Duodenal mucosa (tissue), 2 donors: ENCODE data around the gene ASPN.

Source experiments
- H3K27ac ChIP-seq: one replicate; pipeline ENCODE4 v1.7.0; 2013; ENCODE audit warnings: low read depth, low read length
- H3K27me3 ChIP-seq, 2 donors: one replicate each; pipeline ENCODE4 v1.7.0; 2013; ENCODE audit warnings: low read length in 2 of 2, control low read depth in 1 of 2; ENCODE audit not compliant: insufficient read depth in 2 of 2, control insufficient read depth in 1 of 2
- H3K36me3 ChIP-seq, 2 donors: one replicate each; pipeline ENCODE4 v1.7.0; 2013; ENCODE audit warnings: low read length in 2 of 2, control low read depth in 1 of 2; ENCODE audit not compliant: insufficient read depth in 2 of 2, control insufficient read depth in 1 of 2
- H3K4me1 ChIP-seq, 2 donors: one replicate each; pipeline ENCODE4 v1.7.0; 2013; ENCODE audit warnings: low read length in 2 of 2, control low read depth in 1 of 2; ENCODE audit not compliant: insufficient read depth in 2 of 2, control insufficient read depth in 1 of 2
- H3K4me3 ChIP-seq, 2 donors: one replicate each; pipeline ENCODE4 v1.7.0; 2013; ENCODE audit warnings: low read length in 2 of 2, low read depth in 1 of 2
- H3K9ac ChIP-seq, 2 donors: one replicate each; pipeline ENCODE4 v1.7.0; 2013; ENCODE audit warnings: low read length in 2 of 2, low read depth in 1 of 2
- H3K9me3 ChIP-seq, 2 donors: one replicate each; pipeline ENCODE4 v1.7.0; 2013; ENCODE audit warnings: low read length in 2 of 2, control low read depth in 1 of 2; ENCODE audit not compliant: control insufficient read depth in 1 of 2

The ASPN gene

DNA sequence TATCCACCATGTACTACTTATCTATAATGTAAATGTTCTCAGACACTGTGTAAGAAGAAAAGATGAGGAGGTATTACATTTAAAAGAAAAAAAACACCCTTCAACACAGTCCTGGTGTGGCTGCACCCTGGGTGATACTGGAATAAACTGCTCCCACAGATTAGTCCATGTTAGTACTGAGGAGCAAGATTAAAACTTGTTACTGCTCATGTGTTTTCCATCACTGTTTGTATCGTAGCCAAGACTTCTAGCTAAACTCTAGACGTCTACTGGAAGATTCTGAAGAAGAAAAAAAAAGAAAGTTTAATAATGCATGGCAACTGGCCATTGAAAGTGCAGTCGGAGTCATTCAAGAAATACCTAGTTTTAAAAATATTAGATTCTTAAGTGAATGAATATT is at the start of gene ASPN:
TSS of gene ASPN (minus strand) at position 178 of the 400 bp plus-strand sequence.
- Histone ChIP-seq H3K27ac (no peak within 1 kb of the TSS), H3K4me3 (no peak within 1 kb of the TSS), H3K4me1 (peaks cover 4 to 10% of the 10 kb centered on the region in 2 donors), H3K36me3 (no peaks in the 10 kb centered on the region), H3K27me3 (no peaks in the 10 kb centered on the region), H3K9me3 (no peaks in the 10 kb centered on the region), H3K9ac (no peak within 1 kb of the TSS)

DNA sequence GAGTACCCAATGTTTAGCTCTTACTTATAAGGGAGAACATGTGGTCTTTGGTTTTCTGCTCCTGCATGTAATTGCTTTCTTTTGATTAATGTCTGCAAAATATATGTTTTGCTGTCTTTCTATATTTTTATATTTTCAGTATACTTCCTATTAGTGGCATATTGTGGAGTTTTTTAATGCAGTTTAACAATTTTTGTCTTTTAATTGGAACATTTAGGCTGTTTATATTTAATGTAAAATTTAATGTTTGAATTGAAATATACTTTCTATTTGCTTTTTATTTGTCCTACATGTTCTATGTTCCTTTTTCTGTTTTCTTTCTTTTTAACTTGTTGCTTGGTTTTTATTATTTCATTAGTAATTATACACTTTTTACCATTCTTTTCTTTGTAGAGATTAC is 48.6 kb upstream of the ASPN start:
- H3K27me3 ChIP-seq: no peaks in the 10 kb centered on the region
- no peaks in the 10 kb centered on the region for H3K9me3 ChIP-seq
- H3K4me3 ChIP-seq: no peak overlapping the region

DNA sequence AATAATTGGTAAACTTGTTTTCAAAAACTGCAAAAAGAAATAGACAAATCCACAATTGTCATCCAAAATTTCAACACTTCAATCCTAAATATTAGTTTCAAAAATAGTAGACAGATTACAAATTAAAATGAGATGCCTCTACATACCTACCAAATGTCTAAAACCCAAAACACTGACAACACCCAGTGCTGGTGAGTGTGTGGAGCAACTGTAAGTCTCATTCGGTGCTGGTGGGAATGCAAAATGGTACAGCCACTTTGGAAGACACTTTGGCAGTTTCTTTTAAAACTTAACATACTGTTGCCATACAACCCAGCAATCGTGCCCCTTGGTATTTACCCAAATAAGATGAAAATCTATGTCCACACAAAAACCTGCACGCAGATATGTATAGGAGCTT is 46.8 kb upstream of the ASPN start:
- Histone ChIP-seq H3K4me3 (no peak overlapping the region), H3K27ac (no peak overlapping the region), H3K9ac (no peak overlapping the region), H3K9me3 (no peaks in the 10 kb centered on the region), H3K27me3 (no peaks in the 10 kb centered on the region), H3K4me1 (peaks cover 0 to 2% of the 10 kb centered on the region in 2 donors), H3K36me3 (no peaks in the 10 kb centered on the region)

More for the DNA sequence above, 48.6 kb upstream of the ASPN start:
- no peaks in the 10 kb centered on the region for H3K36me3 ChIP-seq
- peaks cover 10 to 14% of the 10 kb centered on the region in 2 donors for H3K4me1 ChIP-seq
- H3K27ac ChIP-seq: no peak overlapping the region
- no peak overlapping the region for H3K9ac ChIP-seq

DNA sequence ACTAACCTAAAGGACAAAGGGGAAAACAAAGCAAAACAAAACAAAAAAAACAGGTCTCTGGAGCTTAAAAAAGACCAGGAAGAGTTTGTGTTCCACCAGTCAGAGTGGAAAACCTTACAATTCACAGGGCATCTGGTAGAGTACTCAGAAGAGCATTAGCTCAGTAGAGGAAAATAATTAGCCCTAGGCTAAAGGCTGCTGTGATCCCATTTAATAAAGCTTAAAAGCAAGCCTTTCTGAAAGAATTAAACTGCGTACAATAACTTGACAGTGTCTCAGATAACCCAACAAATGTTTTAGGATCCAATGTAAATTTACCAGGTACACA is 46.2 kb upstream of the ASPN start:
- peaks cover 0 to under 1% of the 10 kb centered on the region in 2 donors for H3K4me1 ChIP-seq
- H3K36me3 ChIP-seq: no peaks in the 10 kb centered on the region
- H3K9ac ChIP-seq: no peak overlapping the region
- H3K27me3 ChIP-seq: no peaks in the 10 kb centered on the region
- H3K9me3 ChIP-seq: no peaks in the 10 kb centered on the region
- H3K27ac ChIP-seq: no peak overlapping the region
- H3K4me3 ChIP-seq: no peak overlapping the region

DNA sequence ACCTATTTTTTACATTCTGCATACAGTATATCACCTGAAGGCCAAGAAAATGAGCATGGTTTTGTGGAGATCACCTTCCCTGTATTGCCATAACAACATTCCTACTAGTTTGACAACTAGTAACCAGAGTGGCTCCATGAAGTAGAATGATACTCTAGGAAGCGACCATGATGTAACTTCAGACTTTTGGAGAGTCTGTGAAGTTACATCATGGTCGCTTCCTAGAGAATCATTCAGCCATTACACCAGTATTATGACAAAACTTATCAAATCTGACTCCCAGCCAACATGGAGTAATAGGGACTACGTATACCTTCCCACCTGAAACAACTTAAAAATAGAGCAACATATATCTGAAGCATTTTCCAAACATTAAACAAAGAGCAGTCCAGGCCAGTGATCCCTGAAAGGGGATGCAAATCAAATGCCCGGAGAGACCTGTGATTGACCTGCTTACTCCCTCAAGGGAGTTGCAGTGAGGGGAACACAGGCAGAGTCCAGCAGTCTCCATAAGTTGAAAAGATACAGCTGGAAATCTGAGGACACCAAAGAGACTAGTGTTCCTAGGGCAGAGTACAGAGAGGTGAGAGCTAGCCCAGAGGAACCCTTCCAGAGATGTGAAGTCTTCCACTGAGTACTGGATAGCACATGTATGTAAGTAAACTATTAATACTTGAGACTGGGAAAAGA is 45.7 kb upstream of the ASPN start:
- H3K36me3 ChIP-seq: no peaks in the 10 kb centered on the region
- H3K9ac ChIP-seq: no peak overlapping the region
- H3K27ac ChIP-seq: no peak overlapping the region
- H3K4me3 ChIP-seq: no peak overlapping the region
- no peaks in the 10 kb centered on the region for H3K9me3 ChIP-seq
- no peaks in the 10 kb centered on the region for H3K27me3 ChIP-seq
- H3K4me1 ChIP-seq: peaks cover 0 to 4% of the 10 kb centered on the region in 2 donors

DNA sequence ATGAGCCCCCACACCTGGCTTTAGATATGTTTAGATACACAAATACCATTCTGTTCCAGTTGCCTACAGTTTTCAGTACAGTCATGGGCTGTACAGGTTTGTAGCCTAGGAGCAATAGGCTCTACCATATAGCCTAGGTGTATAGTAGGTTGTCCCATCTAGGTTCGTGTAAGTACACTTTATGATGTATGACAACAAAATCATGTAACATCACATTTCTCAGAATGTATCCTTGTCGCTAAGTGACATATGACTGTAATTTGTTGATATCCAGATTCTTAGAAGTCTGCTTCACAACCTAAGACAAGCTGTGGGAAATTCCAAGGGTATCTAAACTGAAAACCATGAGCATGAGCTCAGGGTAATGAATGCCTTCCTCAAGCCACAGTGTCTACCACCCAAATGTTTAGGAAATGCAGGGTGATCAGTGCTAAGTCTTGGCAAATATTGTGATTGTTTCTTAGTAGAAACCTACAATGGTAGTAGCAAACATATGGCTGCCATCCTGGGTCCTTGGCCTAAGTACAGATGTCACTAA is 45.1 kb upstream of the ASPN start:
- no peak overlapping the region for H3K27ac ChIP-seq
- H3K9me3 ChIP-seq: no peaks in the 10 kb centered on the region
- H3K4me1 ChIP-seq: peaks cover 0 to 4% of the 10 kb centered on the region in 2 donors
- H3K27me3 ChIP-seq: no peaks in the 10 kb centered on the region
- no peak overlapping the region for H3K4me3 ChIP-seq
- H3K36me3 ChIP-seq: no peaks in the 10 kb centered on the region
- no peak overlapping the region for H3K9ac ChIP-seq

DNA sequence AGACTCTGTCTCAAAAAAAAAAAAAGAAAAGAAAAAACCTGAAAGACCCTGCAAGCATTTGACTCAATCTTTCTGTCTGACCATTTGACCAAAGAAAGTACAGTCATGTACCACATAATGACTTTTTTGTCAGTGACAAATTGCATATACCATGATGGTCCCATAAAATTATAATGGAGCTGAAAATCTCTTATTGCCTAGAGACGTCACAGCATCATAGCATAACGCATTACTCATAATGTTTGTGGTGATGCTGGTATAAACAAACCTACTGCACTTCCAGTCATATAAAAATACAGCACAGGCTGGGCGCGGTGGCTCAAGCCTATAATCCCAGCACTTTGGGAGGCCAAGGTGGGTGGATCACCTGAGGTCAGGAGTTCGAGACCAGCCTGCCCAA is 43.0 kb upstream of the ASPN start:
- Histone ChIP-seq H3K9me3 (no peaks in the 10 kb centered on the region), H3K27me3 (no peaks in the 10 kb centered on the region), H3K27ac (no peak overlapping the region), H3K36me3 (no peaks in the 10 kb centered on the region), H3K4me1 (peaks cover 0 to 4% of the 10 kb centered on the region in 2 donors), H3K9ac (no peak overlapping the region), H3K4me3 (no peak overlapping the region)

DNA sequence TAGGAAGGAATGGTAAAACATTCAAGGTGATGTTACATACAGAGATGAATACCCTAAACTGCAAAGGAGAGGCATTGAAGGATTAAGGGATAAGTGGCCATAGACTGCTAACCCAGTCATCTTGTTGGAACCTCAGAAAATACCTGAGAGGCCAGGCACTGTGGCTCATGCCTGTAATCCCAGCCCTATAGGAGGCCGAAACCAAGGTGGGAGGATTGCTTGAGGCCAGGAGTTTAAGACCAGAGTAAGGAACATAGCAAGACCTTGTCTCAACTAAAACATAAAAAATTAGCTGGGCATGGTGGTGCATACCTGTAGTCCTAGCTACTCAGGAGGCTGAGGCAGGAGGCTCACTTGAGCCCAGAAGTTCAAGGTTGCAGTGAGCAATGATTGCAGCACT is 42.6 kb upstream of the ASPN start:
- Histone ChIP-seq H3K27me3 (no peaks in the 10 kb centered on the region), H3K9me3 (no peaks in the 10 kb centered on the region)

DNA sequence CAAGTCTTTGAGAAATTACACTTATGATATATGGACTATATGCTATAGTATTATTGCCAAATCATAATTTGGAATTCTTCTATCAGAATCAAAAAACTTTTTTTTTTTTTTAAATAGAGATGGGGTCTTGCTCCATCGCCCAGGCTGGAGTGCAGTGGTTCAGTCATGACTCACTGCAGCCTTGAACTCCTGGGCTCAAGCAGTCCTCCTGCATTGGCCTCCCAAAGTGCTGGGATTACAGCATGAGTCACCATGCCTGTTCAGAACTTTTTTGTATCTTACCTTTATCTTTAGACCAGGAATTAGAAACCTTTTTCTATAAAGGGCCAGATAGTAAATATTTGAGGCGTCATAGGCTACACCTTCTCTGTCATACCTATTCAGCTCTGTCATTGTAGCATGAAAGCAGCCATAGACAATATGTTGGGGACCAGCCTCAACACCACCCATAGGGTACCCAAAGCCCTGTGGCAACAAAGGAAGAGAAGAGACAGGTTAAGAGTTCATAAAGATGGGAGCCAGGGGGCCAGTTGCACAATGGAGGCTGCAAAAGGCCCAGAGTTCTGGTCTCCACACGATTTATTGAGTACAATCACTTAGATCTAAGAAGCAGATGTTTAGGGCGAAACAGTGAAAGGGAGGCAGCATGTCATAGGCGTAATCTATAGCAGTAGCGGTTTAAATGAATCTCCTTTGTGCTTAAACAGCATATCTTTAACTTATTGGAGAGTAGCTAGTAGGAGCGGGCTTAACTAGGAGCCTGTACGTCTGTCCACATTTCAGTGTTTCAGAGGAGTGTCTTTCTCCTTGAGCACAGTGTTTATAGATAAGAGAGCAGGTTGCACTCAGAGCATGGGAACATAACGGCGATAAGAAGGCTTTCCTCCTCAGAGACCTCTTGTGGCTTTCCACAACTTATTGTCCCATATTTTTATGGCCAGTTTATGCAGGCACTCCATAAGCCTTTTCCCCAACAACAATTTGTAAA is 41.0 kb upstream of the ASPN start:
- H3K9ac ChIP-seq: no peak overlapping the region
- no peak overlapping the region for H3K27ac ChIP-seq
- H3K4me3 ChIP-seq: no peak overlapping the region

More for the DNA sequence above, 42.6 kb upstream of the ASPN start:
- Histone ChIP-seq H3K4me1 (peaks cover 0 to 4% of the 10 kb centered on the region in 2 donors), H3K27ac (no peak overlapping the region), H3K4me3 (no peak overlapping the region), H3K36me3 (no peaks in the 10 kb centered on the region), H3K9ac (no peak overlapping the region)

DNA sequence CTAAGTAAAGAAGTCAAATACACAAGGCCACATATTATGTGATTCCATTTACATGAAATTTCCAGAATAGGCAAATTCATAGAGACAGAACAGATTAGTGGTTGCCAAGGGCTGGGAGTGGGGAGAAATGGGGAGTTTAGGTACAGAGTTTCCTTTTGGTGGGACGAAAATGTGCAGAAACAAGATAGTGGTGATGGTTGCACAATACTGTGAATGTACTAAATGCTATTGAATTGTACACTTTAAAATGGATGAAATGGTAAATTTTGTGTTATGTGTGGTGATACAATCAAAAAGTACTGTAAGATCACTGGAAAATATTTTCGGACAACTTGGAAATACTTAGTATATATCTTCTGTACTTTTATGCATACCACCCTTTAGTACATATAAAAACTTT is 38.5 kb upstream of the ASPN start:
- no peaks in the 10 kb centered on the region for H3K9me3 ChIP-seq
- H3K4me1 ChIP-seq: peaks cover 0 to 4% of the 10 kb centered on the region in 2 donors
- H3K9ac ChIP-seq: no peak overlapping the region
- no peaks in the 10 kb centered on the region for H3K36me3 ChIP-seq
- no peak overlapping the region for H3K4me3 ChIP-seq
- no peaks in the 10 kb centered on the region for H3K27me3 ChIP-seq
- H3K27ac ChIP-seq: no peak overlapping the region

More for the DNA sequence above, 41.0 kb upstream of the ASPN start:
- Histone ChIP-seq H3K4me1 (peaks cover 0 to 4% of the 10 kb centered on the region in 2 donors), H3K9me3 (no peaks in the 10 kb centered on the region), H3K27me3 (no peaks in the 10 kb centered on the region), H3K36me3 (no peaks in the 10 kb centered on the region)
